ENCODE measurements around the gene PLEKHG4B. TPM values are rescaled to one million over a fixed set of nuclear protein-coding genes. Genes with fewer than 3 reads are reported as not detected.

PLEKHG4B gene
- polyA plus RNA-seq, 1 donor (not counting 4 experiments of a cell fraction or from before 2014, with no cell fraction given), result not detected

DNA sequence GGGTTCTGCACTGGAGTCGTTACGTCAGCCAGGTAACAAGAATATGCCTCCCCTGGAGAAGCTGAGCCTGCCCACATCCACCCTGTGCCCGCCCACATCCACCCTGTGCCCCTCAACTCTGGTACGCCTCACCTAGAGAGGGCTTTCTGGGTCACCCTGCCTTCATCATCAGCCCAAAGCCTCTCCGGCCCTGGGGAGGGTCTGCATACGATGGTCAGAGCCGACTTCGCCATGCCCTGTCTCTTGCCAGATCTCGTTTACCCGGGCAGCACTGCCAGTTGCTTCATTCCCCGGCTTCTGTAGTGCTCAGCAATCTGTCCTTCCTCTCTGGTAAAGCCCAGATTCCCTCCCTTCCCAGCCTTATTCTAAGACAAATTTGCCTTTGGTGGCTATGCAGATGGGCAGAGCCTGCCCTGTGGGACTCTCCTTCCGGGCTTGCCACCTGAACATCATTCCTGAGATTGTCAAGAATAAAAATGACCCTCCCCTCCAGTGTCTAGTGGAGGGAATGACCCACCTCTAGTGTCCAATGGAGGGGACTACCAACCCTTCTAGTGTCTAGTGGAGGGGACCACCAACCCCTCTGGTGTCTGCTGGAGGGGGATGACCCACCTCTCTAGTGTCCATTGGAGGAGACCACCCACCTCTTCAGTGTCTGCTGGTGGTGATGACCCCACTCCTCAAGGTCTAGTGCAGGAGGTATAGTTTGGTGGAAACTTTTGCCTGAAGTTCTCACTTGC, 3.4 kb downstream of the PLEKHG4B start:
- H3K36me3 ChIP-seq (ENCODE audit: control insufficient read depth in 2 of 2, extremely low read depth in 1 of 2, insufficient read depth in 2 of 2, low read length in 2 of 2), result no peaks in the 10 kb centered on the region
- H3K4me1 ChIP-seq (ENCODE audit: control insufficient read depth, extremely low read depth, insufficient read depth, low read length), result no peaks in the 10 kb centered on the region
- H3K27ac ChIP-seq (ENCODE audit: control insufficient read depth, insufficient read depth, low read length), result no peak overlapping the region
- no peak for DNase-seq (ENCODE audit: low read depth, low spot score)
- peaks cover 53% of the 10 kb centered on the region for H3K27me3 ChIP-seq (ENCODE audit: control insufficient read depth, extremely low read depth, insufficient read depth, low read length)
- H3K79me2 ChIP-seq (ENCODE audit: control insufficient read depth, insufficient read depth, low read length), result no peaks in the 10 kb centered on the region
- no peak overlapping the region for H3K4me3 ChIP-seq (ENCODE audit: control insufficient read depth in 2 of 3, extremely low read depth in 1 of 3, insufficient read depth in 2 of 3, low read depth in 1 of 3, low read length in 3 of 3)
- dilution Hi-C loops (cut with MboI; ENCODE audit: extremely low pct_ligation_motif_present, low sequenced_read_pairs), result no loop called here
- H3K4me2 ChIP-seq (ENCODE audit: control insufficient read depth, extremely low read depth, insufficient read depth, low read depth, low read length), result no peak overlapping the region
- no peak for FAIRE-seq
- H2AFZ ChIP-seq (ENCODE audit: control insufficient read depth, low read length), result no peak overlapping the region
- no peaks in the 10 kb centered on the region for H4K20me1 ChIP-seq (ENCODE audit: control insufficient read depth, extremely low read depth, insufficient read depth, low read length)
- no peaks in the 10 kb centered on the region for H3K9me1 ChIP-seq (ENCODE audit: control insufficient read depth, extremely low read depth, insufficient read depth, low read length)
- H3K9me3 ChIP-seq (ENCODE audit: control insufficient read depth, low read depth, low read length), result no peaks in the 10 kb centered on the region
- TF ChIP-seq CTCF (optimal IDR thresholded peaks at IDR 0.05 in 1 of 3, IDR thresholded peaks at IDR 0.05 in 1 of 3, conservative IDR thresholded peaks at IDR 0.05 in 1 of 3; ENCODE audit: extremely low read depth in 1 of 3, insufficient read depth in 2 of 3, low read length in 3 of 3), result no peak
- TF ChIP-seq EZH2 (IDR thresholded peaks at IDR 0.05; ENCODE audit: low read length), result no peak
- no peak overlapping the region for H3K9ac ChIP-seq (ENCODE audit: control insufficient read depth, extremely low read depth, insufficient read depth, low read length)

GRCh38 chr5:96976-97660, 5.2 kb downstream of the PLEKHG4B start:
- TF ChIP-seq EZH2 (IDR thresholded peaks at IDR 0.05; ENCODE audit: low read length) (no peak), CTCF (optimal IDR thresholded peaks at IDR 0.05 in 1 of 3, IDR thresholded peaks at IDR 0.05 in 1 of 3, conservative IDR thresholded peaks at IDR 0.05 in 1 of 3; ENCODE audit: extremely low read depth in 1 of 3, insufficient read depth in 2 of 3, low read length in 3 of 3) (no peak)
- Histone ChIP-seq H3K9me1 (ENCODE audit: control insufficient read depth, extremely low read depth, insufficient read depth, low read length) (no peaks in the 10 kb centered on the region), H3K4me3 (ENCODE audit: control insufficient read depth in 2 of 3, extremely low read depth in 1 of 3, insufficient read depth in 2 of 3, low read depth in 1 of 3, low read length in 3 of 3) (no peak overlapping the region), H2AFZ (ENCODE audit: control insufficient read depth, low read length) (no peak overlapping the region), H3K27me3 (ENCODE audit: control insufficient read depth, extremely low read depth, insufficient read depth, low read length) (peaks cover 37% of the 10 kb centered on the region), H3K4me2 (ENCODE audit: control insufficient read depth, extremely low read depth, insufficient read depth, low read depth, low read length) (no peak overlapping the region), H3K27ac (ENCODE audit: control insufficient read depth, insufficient read depth, low read length) (no peak overlapping the region), H3K36me3 (ENCODE audit: control insufficient read depth in 2 of 2, extremely low read depth in 1 of 2, insufficient read depth in 2 of 2, low read length in 2 of 2) (no peaks in the 10 kb centered on the region), H3K4me1 (ENCODE audit: control insufficient read depth, extremely low read depth, insufficient read depth, low read length) (no peaks in the 10 kb centered on the region), H4K20me1 (ENCODE audit: control insufficient read depth, extremely low read depth, insufficient read depth, low read length) (no peaks in the 10 kb centered on the region), H3K79me2 (ENCODE audit: control insufficient read depth, insufficient read depth, low read length) (no peaks in the 10 kb centered on the region), H3K9ac (ENCODE audit: control insufficient read depth, extremely low read depth, insufficient read depth, low read length) (no peak overlapping the region), H3K9me3 (ENCODE audit: control insufficient read depth, low read depth, low read length) (no peaks in the 10 kb centered on the region)
- dilution Hi-C loops (cut with MboI; ENCODE audit: extremely low pct_ligation_motif_present, low sequenced_read_pairs), result no loop called here
- FAIRE-seq (no peak), DNase-seq (ENCODE audit: low read depth, low spot score) (no peak)

Data from keratinocyte (primary cell).